ENCODE measurements around the gene TMEM50A.
"Not testable (repeated sequence)": the region's sequence is repeated elsewhere in the genome, so short reads cannot be mapped to it uniquely, and the experiment has no call there.

GRCh38 chr1:25387096-25387495 lies 49.0 kb downstream of the TMEM50A start:
- TF ChIP-seq CTCF (IDR thresholded peaks at IDR 0.05; ENCODE audit: extremely low read depth in 1 of 2, insufficient read depth in 1 of 2, low read depth in 1 of 2, low read length in 2 of 2); POLR2A (IDR thresholded peaks at IDR 0.05; ENCODE audit: low read depth, low read length); POLR2AphosphoS5 (IDR thresholded peaks at IDR 0.05; ENCODE audit: insufficient read depth, low read depth, low read length); EZH2 (IDR thresholded peaks at IDR 0.05; ENCODE audit: borderline replicate concordance, low read depth, low read length, severe bottlenecking); MYC (IDR thresholded peaks at IDR 0.05; ENCODE audit: low read depth, low read length); MAX (IDR thresholded peaks at IDR 0.05; ENCODE audit: insufficient read depth, insufficient read length); JUN (IDR thresholded peaks at IDR 0.05; ENCODE audit: borderline replicate concordance, insufficient read depth, insufficient read length, low read depth); FOS (IDR thresholded peaks at IDR 0.05; ENCODE audit: borderline replicate concordance, insufficient read depth, low read length): not testable (repeated sequence)

Measured in endothelial cell of umbilical vein (primary cell).